Mesenchymal stem cell (in vitro differentiated cells and primary cell): ENCODE measurements around the gene DNM1.

Source experiments
- DNase-seq: peaks from one replicate; pipeline ENCODE4 v3.0.0-alpha.2; 2013
- H2AFZ ChIP-seq: one replicate; pipeline ENCODE4 v1.6.1; 2013; ENCODE audit warnings: low read depth, mild to moderate bottlenecking, control low read depth, inconsistent platforms, low read length, moderate library complexity
- H2AK5ac ChIP-seq: 2 replicates; pipeline ENCODE4 v1.6.1; 2013; ENCODE audit warnings: low read length, moderate library complexity, mild to moderate bottlenecking, inconsistent platforms; ENCODE audit not compliant: severe bottlenecking
- H2BK120ac ChIP-seq: one replicate; pipeline ENCODE4 v1.6.1; 2013; ENCODE audit warnings: low read depth, mild to moderate bottlenecking, inconsistent platforms, low read length, moderate library complexity
- H2BK12ac ChIP-seq, 2 experiments: one replicate each; pipeline ENCODE4 v1.6.1; 2013; ENCODE audit warnings: inconsistent platforms in 2 of 2, low read length in 2 of 2, mild to moderate bottlenecking in 2 of 2, moderate library complexity in 2 of 2, control low read depth in 1 of 2
- H2BK15ac ChIP-seq: one replicate; pipeline ENCODE4 v1.6.1; 2013; ENCODE audit warnings: mild to moderate bottlenecking, low read depth, inconsistent platforms; ENCODE audit not compliant: poor library complexity, severe bottlenecking
- H2BK5ac ChIP-seq: 2 replicates; pipeline ENCODE4 v1.6.1; 2013; ENCODE audit warnings: low read depth, mild to moderate bottlenecking, low read length, control low read depth, inconsistent platforms; ENCODE audit not compliant: poor library complexity, severe bottlenecking
- H3K14ac ChIP-seq, 2 experiments: one replicate each; pipeline ENCODE4 v1.6.1; 2013; ENCODE audit warnings: inconsistent platforms in 2 of 2, low read length in 2 of 2, control low read depth in 1 of 2, mild to moderate bottlenecking in 1 of 2, moderate library complexity in 1 of 2
- H3K18ac ChIP-seq, 2 experiments: one replicate each; pipeline ENCODE4 v1.6.1; 2013; ENCODE audit warnings: inconsistent platforms in 2 of 2, low read length in 2 of 2, control low read depth in 1 of 2, low read depth in 1 of 2, mild to moderate bottlenecking in 1 of 2
- H3K23ac ChIP-seq, 2 experiments: one replicate each; pipeline ENCODE4 v1.6.1; 2013; ENCODE audit warnings: inconsistent platforms in 2 of 2, low read length in 2 of 2, mild to moderate bottlenecking in 2 of 2, moderate library complexity in 2 of 2, control low read depth in 1 of 2
- H3K27ac ChIP-seq: 2 replicates; pipeline ENCODE4 v1.5.1; 2013; ENCODE audit warnings: mild to moderate bottlenecking, moderate library complexity, low read length, control low read depth, inconsistent platforms; ENCODE audit not compliant: poor library complexity, severe bottlenecking
- H3K27me3 ChIP-seq, 2 experiments: 2 replicates each; pipeline versions ENCODE4 v1.6.1 to v1.7.0; 2013; ENCODE audit warnings: low read length in 2 of 2, mild to moderate bottlenecking in 2 of 2, moderate library complexity in 2 of 2, control low read depth in 1 of 2, inconsistent platforms in 1 of 2; ENCODE audit not compliant: control insufficient read depth in 1 of 2, insufficient read depth in 1 of 2
- H3K36me3 ChIP-seq, 2 experiments: 2 replicates each; pipeline versions ENCODE4 v1.6.1 to v1.7.0; 2013; ENCODE audit warnings: low read length in 2 of 2, control low read depth in 1 of 2, inconsistent platforms in 1 of 2, low read depth in 1 of 2, mild to moderate bottlenecking in 1 of 2; ENCODE audit not compliant: insufficient read depth in 2 of 2, control insufficient read depth in 1 of 2
- H3K4ac ChIP-seq, 2 experiments: one replicate each; pipeline ENCODE4 v1.6.1; 2013; ENCODE audit warnings: inconsistent platforms in 2 of 2, low read length in 2 of 2, mild to moderate bottlenecking in 2 of 2, moderate library complexity in 2 of 2, control low read depth in 1 of 2, low read depth in 1 of 2
- H3K4me1 ChIP-seq: 2 replicates; pipeline ENCODE4 v1.6.1; 2013; ENCODE audit warnings: low read depth, low read length, control low read depth; ENCODE audit not compliant: control insufficient read depth, insufficient read depth
- H3K4me2 ChIP-seq: 2 replicates; pipeline ENCODE4 v1.6.1; 2013; ENCODE audit warnings: low read length, mild to moderate bottlenecking, inconsistent platforms; ENCODE audit not compliant: poor library complexity, severe bottlenecking
- H3K4me3 ChIP-seq, 2 experiments: 2 replicates each; pipeline versions ENCODE4 v1.5.1 to v1.7.0; 2013; ENCODE audit warnings: low read length in 2 of 2, mild to moderate bottlenecking in 2 of 2, control low read depth in 1 of 2, low read depth in 1 of 2; ENCODE audit not compliant: insufficient read depth in 1 of 2
- H3K79me1 ChIP-seq: replicated peaks from 2 replicates; pipeline ENCODE4 v1.6.1; 2013; ENCODE audit warnings: mild to moderate bottlenecking, control low read depth, low read length, inconsistent platforms; ENCODE audit not compliant: poor library complexity, severe bottlenecking
- H3K9ac ChIP-seq: 2 replicates; pipeline ENCODE4 v1.7.0; 2013; ENCODE audit warnings: mild to moderate bottlenecking, low read length, moderate library complexity
- H3K9me3 ChIP-seq: 2 replicates; pipeline ENCODE4 v1.7.0; 2013; ENCODE audit warnings: mild to moderate bottlenecking, low read length; ENCODE audit not compliant: control insufficient read depth
- H4K8ac ChIP-seq: one replicate; pipeline ENCODE4 v1.6.1; 2013; ENCODE audit warnings: inconsistent platforms, mild to moderate bottlenecking, low read length, moderate library complexity
- H4K91ac ChIP-seq: one replicate; pipeline ENCODE4 v1.6.1; 2013; ENCODE audit warnings: mild to moderate bottlenecking, low read length, inconsistent platforms
- WGBS: methylation state at CpG from one replicate; pipeline ENCODE4 v1.1.7; 2013; ENCODE audit warnings: mixed read lengths; 5-methylcytosine and 5-hydroxymethylcytosine counted together

Gene DNM1

GRCh38 chr9:128294142-128294541 is 91.0 kb downstream of the DNM1 start:
- no peak overlapping the region for H3K18ac ChIP-seq
- no peak overlapping the region for H4K8ac ChIP-seq
- H2AK5ac ChIP-seq: no peak overlapping the region
- H3K14ac ChIP-seq: no peak overlapping the region
- no peaks in the 10 kb centered on the region for H3K27me3 ChIP-seq
- H3K79me1 ChIP-seq: no peaks in the 10 kb centered on the region
- H2AFZ ChIP-seq: no peak overlapping the region
- H3K4me2 ChIP-seq: no peak overlapping the region
- no peak overlapping the region for H2BK12ac ChIP-seq
- H3K4me3 ChIP-seq: no peak overlapping the region
- H2BK15ac ChIP-seq: no peak overlapping the region
- 93% methylated on average over 2 of the region's 4 CpGs for WGBS
- peaks cover 5% of the 10 kb centered on the region for H3K4me1 ChIP-seq
- no peak overlapping the region for H3K23ac ChIP-seq
- H2BK5ac ChIP-seq: no peak overlapping the region
- H3K9me3 ChIP-seq: no peaks in the 10 kb centered on the region
- DNase-seq: no peak
- H4K91ac ChIP-seq: no peak overlapping the region
- H3K9ac ChIP-seq: no peak overlapping the region
- no peak overlapping the region for H3K27ac ChIP-seq
- peaks cover 5 to 8% of the 10 kb centered on the region in 2 experiments for H3K36me3 ChIP-seq
- H2BK120ac ChIP-seq: no peak overlapping the region
- no peak overlapping the region for H3K4ac ChIP-seq

- H3K4me3 ChIP-seq: no peak overlapping the region
- no peak overlapping the region for H3K4me2 ChIP-seq
- H4K91ac ChIP-seq: no peak overlapping the region
- no peak overlapping the region for H3K14ac ChIP-seq
- peak overlapping the region; percentile 17 for H3K9ac ChIP-seq
- no peaks in the 10 kb centered on the region for H3K27me3 ChIP-seq
- no peak overlapping the region for H3K23ac ChIP-seq
- no peak overlapping the region for H2BK12ac ChIP-seq
- no peak overlapping the region for H2AFZ ChIP-seq
- H2BK5ac ChIP-seq: no peak overlapping the region
- H3K4me1 ChIP-seq: peaks cover 5% of the 10 kb centered on the region
- H3K79me1 ChIP-seq: no peaks in the 10 kb centered on the region
- H3K4ac ChIP-seq: no peak overlapping the region
- no peaks in the 10 kb centered on the region for H3K9me3 ChIP-seq
- H2BK15ac ChIP-seq: peak overlapping the region; percentile 9
- no peak overlapping the region for H3K18ac ChIP-seq
- H2BK120ac ChIP-seq: no peak overlapping the region
- WGBS: 93% methylated on average over 14 of the region's 16 CpGs
- H3K36me3 ChIP-seq: peaks cover 3 to 8% of the 10 kb centered on the region in 2 experiments
- DNase-seq: no peak
- peak overlapping the region; percentile 57 for H4K8ac ChIP-seq
- H3K27ac ChIP-seq: no peak overlapping the region
- no peak overlapping the region for H2AK5ac ChIP-seq
Observed at GRCh38 chr9:128296340-128297220, 93.4 kb downstream of the DNM1 start.

GRCh38 chr9:128297221-128297773 is 94.1 kb downstream of the DNM1 start:
- Histone ChIP-seq H3K27me3 (no peaks in the 10 kb centered on the region), H2AFZ (no peak overlapping the region), H3K4me2 (no peak overlapping the region), H3K23ac (no peak overlapping the region), H3K4me3 (no peak overlapping the region), H3K4ac (no peak overlapping the region), H3K9ac (no peak overlapping the region), H3K18ac (no peak overlapping the region), H2BK120ac (no peak overlapping the region), H3K4me1 (peaks cover 5% of the 10 kb centered on the region), H2BK15ac (no peak overlapping the region), H4K91ac (no peak overlapping the region), H3K27ac (no peak overlapping the region), H3K9me3 (no peaks in the 10 kb centered on the region), H3K14ac (no peak overlapping the region), H2BK12ac (no peak overlapping the region), H2BK5ac (no peak overlapping the region), H2AK5ac (no peak overlapping the region), H3K79me1 (no peaks in the 10 kb centered on the region), H3K36me3 (peaks cover 3 to 6% of the 10 kb centered on the region in 2 experiments), H4K8ac (no peak overlapping the region)
- 79% methylated on average over 2 of the region's 2 CpGs for WGBS
- no peak for DNase-seq
